ENCODE results near the gene DEPP1.

The DEPP1 gene

GRCh38 chr10:44930904-44931620 is 47.5 kb downstream of the DEPP1 start:
- no peak for DNase-seq

DNA sequence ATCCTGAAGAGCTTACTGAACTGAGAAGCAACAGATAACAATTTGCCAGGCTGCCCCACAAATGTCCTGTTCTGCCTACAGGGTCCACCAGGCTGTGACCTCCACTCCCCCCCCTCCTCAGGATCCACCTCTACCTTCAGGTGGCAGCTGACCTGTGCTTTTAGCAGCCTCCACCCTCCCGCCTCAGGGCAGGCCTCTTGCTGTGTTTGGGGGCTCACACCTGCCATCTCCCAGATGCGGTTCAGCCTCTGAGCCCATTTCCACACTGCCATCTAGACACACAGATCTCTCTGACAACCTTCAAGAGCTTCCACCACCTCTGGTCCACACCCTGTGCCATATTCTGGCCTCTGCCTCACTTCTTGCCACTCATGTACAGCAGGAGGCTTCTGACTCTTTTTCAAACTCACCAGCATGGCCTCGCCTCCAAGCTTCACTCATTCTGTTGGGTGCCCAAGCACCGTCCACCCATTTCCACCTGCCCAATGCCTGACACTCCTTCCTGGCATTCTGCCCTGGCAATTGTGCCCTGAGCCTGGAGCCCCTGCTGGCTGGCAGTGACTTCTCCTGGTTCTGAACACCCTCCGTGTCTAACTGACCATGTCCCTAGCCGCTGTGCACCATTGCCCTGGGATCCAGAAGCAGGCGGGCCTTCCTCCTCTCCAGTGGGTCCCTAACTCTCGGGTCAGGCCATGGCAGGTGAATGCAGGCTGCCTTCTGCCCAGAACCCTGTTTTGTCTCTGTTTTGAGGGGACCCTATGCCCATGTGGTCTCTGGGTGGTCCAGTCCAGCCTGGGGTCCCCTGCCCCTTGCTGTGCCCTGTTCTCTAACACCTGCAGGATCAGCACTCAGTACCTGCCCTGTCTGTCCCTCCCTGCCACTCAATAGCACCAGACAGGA is 49.0 kb downstream of the DEPP1 start:
- DNase-seq, result no peak

GRCh38 chr10:44928462-44928861 is 50.1 kb downstream of the DEPP1 start:
- no peak for DNase-seq

- no peak for DNase-seq
Observed at GRCh38 chr10:44927352-44927751, 51.3 kb downstream of the DEPP1 start.

GRCh38 chr10:44926751-44927351 is 51.8 kb downstream of the DEPP1 start:
- DNase-seq, result no peak

Measured in activated T-cell treated with anti-CD3 and anti-CD28 coated beads, Interleukin-2, amount 50 U/mL, for 1 hour (primary cell).